GM12892 (cell line): ENCODE results near the gene KIFC3.

Source experiments
- POLR2A ChIP-seq: IDR thresholded peaks from 2 replicates; pipeline ENCODE4 v1.6.1; 2011; ENCODE audit warnings: low read depth, low read length, control low read depth
- POLR2AphosphoS5 ChIP-seq: IDR thresholded peaks from 2 replicates; pipeline ENCODE4 v1.6.1; 2011; ENCODE audit warnings: low read depth, low read length, control low read depth
- TAF1 ChIP-seq: IDR thresholded peaks from 2 replicates; pipeline ENCODE4 v1.6.1; 2011; ENCODE audit warnings: low read depth, mild to moderate bottlenecking, control low read depth, low read length, borderline replicate concordance

DNA sequence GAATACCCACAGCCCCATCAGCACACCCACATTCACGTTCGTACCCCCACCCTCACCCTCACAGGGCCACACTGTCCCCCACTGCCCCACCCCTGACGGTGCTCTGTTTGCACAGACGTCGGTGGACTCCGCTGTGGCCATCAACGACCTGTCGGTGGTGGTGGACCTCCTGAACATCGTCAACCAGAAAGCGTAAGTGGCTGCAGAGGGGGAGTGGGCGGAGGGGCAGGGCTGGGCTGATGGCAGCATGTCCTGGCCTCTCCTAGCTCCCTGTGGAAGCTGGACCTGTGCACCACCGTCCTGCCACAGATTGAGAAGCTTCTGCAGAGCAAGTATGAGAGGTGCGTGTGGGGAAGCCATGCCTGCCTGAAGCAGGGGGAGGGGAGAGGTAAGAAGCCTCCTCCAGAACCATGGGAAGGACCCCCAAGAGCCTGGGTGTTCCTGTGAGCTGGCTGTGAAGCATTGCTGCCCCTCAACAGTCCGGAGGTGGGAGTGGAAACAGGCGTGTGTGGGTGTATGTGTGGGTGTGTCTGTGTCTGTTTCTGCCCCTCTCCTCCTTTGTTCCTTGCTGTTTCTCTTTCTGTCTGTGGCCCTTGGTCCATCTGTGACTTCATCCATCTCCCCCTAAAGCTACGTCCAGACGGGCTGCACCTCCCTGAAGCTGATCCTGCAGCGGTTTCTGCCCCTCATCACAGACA is 46.4 kb downstream of the KIFC3 start:
- TF ChIP-seq POLR2A (no peak), POLR2AphosphoS5 (no peak), TAF1 (no peak)
